ENCODE results near the gene ZNF25. TPM values are rescaled to one million over a fixed set of nuclear protein-coding genes. Genes with fewer than 3 reads are reported as not detected.

ZNF25 gene
- total and polyA plus RNA-seq, 2 experiments from 2014 or later: 0.23 to 0.76 TPM

GRCh38 chr10:37934791-37935190, 41.7 kb downstream of the ZNF25 start (continued):
- TF ChIP-seq, protein P1, sequence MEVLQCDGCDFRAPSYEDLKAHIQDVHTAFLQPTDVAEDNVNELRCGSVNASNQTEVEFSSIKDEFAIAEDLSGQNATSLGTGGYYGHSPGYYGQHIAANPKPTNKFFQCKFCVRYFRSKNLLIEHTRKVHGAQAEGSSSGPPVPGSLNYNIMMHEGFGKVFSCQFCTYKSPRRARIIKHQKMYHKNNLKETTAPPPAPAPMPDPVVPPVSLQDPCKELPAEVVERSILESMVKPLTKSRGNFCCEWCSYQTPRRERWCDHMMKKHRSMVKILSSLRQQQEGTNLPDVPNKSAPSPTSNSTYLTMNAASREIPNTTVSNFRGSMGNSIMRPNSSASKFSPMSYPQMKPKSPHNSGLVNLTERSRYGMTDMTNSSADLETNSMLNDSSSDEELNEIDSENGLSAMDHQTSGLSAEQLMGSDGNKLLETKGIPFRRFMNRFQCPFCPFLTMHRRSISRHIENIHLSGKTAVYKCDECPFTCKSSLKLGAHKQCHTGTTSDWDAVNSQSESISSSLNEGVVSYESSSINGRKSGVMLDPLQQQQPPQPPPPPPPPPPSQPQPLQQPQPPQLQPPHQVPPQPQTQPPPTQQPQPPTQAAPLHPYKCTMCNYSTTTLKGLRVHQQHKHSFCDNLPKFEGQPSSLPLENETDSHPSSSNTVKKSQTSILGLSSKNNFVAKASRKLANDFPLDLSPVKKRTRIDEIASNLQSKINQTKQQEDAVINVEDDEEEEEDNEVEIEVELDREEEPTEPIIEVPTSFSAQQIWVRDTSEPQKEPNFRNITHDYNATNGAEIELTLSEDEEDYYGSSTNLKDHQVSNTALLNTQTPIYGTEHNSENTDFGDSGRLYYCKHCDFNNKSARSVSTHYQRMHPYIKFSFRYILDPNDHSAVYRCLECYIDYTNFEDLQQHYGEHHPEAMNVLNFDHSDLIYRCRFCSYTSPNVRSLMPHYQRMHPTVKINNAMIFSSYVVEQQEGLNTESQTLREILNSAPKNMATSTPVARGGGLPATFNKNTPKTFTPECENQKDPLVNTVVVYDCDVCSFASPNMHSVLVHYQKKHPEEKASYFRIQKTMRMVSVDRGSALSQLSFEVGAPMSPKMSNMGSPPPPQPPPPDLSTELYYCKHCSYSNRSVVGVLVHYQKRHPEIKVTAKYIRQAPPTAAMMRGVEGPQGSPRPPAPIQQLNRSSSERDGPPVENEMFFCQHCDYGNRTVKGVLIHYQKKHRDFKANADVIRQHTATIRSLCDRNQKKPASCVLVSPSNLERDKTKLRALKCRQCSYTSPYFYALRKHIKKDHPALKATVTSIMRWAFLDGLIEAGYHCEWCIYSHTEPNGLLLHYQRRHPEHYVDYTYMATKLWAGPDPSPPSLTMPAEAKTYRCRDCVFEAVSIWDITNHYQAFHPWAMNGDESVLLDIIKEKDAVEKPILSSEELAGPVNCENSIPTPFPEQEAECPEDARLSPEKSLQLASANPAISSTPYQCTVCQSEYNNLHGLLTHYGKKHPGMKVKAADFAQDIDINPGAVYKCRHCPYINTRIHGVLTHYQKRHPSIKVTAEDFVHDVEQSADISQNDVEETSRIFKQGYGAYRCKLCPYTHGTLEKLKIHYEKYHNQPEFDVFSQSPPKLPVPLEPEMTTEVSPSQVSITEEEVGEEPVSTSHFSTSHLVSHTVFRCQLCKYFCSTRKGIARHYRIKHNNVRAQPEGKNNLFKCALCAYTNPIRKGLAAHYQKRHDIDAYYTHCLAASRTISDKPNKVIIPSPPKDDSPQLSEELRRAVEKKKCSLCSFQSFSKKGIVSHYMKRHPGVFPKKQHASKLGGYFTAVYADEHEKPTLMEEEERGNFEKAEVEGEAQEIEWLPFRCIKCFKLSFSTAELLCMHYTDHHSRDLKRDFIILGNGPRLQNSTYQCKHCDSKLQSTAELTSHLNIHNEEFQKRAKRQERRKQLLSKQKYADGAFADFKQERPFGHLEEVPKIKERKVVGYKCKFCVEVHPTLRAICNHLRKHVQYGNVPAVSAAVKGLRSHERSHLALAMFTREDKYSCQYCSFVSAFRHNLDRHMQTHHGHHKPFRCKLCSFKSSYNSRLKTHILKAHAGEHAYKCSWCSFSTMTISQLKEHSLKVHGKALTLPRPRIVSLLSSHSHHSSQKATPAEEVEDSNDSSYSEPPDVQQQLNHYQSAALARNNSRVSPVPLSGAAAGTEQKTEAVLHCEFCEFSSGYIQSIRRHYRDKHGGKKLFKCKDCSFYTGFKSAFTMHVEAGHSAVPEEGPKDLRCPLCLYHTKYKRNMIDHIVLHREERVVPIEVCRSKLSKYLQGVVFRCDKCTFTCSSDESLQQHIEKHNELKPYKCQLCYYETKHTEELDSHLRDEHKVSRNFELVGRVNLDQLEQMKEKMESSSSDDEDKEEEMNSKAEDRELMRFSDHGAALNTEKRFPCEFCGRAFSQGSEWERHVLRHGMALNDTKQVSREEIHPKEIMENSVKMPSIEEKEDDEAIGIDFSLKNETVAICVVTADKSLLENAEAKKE (CRISPR knock-in tag; IDR thresholded peaks at IDR 0.05): no peak
- TF ChIP-seq NANOG (IDR thresholded peaks at IDR 0.05; ENCODE audit: borderline replicate concordance): no peak
- TF ChIP-seq, protein P2, sequence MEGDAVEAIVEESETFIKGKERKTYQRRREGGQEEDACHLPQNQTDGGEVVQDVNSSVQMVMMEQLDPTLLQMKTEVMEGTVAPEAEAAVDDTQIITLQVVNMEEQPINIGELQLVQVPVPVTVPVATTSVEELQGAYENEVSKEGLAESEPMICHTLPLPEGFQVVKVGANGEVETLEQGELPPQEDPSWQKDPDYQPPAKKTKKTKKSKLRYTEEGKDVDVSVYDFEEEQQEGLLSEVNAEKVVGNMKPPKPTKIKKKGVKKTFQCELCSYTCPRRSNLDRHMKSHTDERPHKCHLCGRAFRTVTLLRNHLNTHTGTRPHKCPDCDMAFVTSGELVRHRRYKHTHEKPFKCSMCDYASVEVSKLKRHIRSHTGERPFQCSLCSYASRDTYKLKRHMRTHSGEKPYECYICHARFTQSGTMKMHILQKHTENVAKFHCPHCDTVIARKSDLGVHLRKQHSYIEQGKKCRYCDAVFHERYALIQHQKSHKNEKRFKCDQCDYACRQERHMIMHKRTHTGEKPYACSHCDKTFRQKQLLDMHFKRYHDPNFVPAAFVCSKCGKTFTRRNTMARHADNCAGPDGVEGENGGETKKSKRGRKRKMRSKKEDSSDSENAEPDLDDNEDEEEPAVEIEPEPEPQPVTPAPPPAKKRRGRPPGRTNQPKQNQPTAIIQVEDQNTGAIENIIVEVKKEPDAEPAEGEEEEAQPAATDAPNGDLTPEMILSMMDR (conservative IDR thresholded peaks at IDR 0.05; ENCODE audit: low read depth in 2 of 2): no peak
- TF ChIP-seq EZH2phosphoT487 (IDR thresholded peaks at IDR 0.05; ENCODE audit: unreplicated experiment): no peak
- TF ChIP-seq STAT1 (IDR thresholded peaks at IDR 0.05; ENCODE audit: unreplicated experiment): no peak
- no peak for TF ChIP-seq CREB1 (CRISPR knock-in tag; IDR thresholded peaks at IDR 0.05; ENCODE audit: low read depth)

- H3K27me3 Mint-ChIP-seq (ENCODE audit: insufficient read depth, low read depth, poor library complexity): peaks cover 2% of the 10 kb centered on the region
- Histone ChIP-seq H3K27ac (ENCODE audit: low read depth) (no peak overlapping the region), H4K20me1 (replicated peaks; ENCODE audit: insufficient read depth) (no peaks in the 10 kb centered on the region), H3K79me2 (replicated peaks; ENCODE audit: insufficient read depth) (no peaks in the 10 kb centered on the region), H3K4me1 (ENCODE audit: insufficient read depth) (no peaks in the 10 kb centered on the region), H3F3A (replicated peaks; ENCODE audit: low read depth) (no peaks in the 10 kb centered on the region), H3K27me3 (ENCODE audit: insufficient read depth) (no peaks in the 10 kb centered on the region), H3K36me3 (ENCODE audit: insufficient read depth) (no peaks in the 10 kb centered on the region; the same call in 1 of the 2 replicates), H3K4me3 (no peak overlapping the region), H3K9me2 (ENCODE audit: insufficient read depth) (no peaks in the 10 kb centered on the region), H2AFZ (no peak overlapping the region), H3K4me2 (no peak overlapping the region)
- peaks cover 93% of the 10 kb centered on the region for H3K9me3 Mint-ChIP-seq
- H3K4me3 Mint-ChIP-seq: no peak overlapping the region
- H3K27ac Mint-ChIP-seq: no peak overlapping the region
- H3K36me3 Mint-ChIP-seq (ENCODE audit: low read depth): peaks cover 11% of the 10 kb centered on the region
- DNase-seq (ENCODE audit: low spot score) (no peak), ATAC-seq (no peak)
- no peaks in the 10 kb centered on the region for H3K4me1 Mint-ChIP-seq
- TF ChIP-seq ZNF114 (CRISPR knock-in tag; IDR thresholded peaks at IDR 0.05): no peak
- TF ChIP-seq, protein P2 (conservative IDR thresholded peaks at IDR 0.05; ENCODE audit: low read depth in 2 of 2): no peak
Measured at GRCh38 chr10:37930423-37930822, 46.0 kb downstream of the ZNF25 start.

Measured in GM23338 (cell line).